NCI-H82 treated with DMSO at 0.1 percent for 48 hours (cell line): Measurements from ENCODE around the gene ZNF609.
"Not testable (repeated sequence)": the region's sequence is repeated elsewhere in the genome, so short reads cannot be mapped to it uniquely, and the experiment has no call there.

Experiments used
- DNase-seq: peaks from one replicate; lab custom pipeline; 2025; ENCODE audit not compliant: unreplicated experiment; lab: John Stamatoyannopoulos, UW

Gene ZNF609

DNA sequence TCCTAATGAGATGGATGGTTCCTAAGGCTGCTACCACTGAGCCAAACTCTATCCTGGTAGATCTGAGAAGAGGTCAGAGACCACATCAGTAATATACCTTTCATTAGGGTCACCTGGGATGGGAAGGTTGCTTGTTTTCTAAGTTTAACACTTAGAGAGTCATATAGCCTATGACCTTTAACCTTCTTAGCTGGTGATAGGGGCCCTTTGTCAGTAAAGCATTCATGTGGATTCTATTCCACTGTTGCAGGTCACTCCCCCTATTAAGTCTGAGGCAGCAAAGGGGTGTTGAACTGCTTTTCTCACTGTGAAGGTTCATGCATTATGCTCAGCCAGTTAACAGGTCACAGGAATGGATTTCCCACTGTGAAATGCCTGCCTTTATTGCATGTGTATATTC lies 6.1 kb upstream of the ZNF609 start:
- DNase-seq: no peak

DNA sequence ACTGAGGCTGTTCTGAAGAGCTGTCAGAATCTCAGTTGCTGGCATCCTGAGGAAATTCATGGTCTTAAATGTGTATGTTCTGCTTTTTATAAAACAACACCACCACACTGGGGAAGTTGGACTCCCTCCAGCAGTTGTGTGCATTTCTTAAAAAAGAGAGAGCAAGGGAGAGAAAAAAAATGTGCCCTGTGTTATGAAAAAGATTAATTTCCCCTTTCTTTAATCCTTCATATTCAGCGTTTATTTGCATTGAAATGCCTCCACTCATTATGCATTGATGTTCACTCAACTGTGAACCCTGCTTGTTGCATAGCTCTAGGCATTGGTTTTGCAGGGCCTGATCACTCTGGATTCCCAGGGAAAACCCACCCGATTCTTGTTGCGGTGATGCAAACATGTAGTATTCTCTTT lies 4.4 kb upstream of the ZNF609 start:
- no peak for DNase-seq

DNA sequence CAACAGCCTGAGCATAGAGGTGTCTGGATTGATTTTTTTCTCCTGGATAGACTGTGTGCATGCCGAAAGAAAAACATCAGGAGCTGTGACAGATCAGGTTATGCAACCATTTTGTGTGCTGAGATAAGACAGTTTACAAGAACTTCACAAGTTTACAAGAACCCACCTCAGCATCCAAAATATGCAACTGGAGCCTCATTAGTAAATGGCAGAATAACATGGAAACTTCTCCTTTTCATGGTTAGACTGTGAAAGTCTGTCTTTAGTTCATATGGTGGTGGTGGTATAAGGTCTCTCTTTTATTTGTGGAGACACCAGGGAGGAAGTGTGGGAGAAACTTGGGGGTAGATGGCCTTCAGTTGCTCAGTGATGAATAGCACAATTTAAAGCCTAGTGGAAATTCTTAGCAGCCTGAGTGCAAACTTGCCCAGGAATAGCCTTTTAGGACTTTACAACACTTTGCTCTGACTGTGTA lies 3.7 kb upstream of the ZNF609 start:
- no peak for DNase-seq

DNA sequence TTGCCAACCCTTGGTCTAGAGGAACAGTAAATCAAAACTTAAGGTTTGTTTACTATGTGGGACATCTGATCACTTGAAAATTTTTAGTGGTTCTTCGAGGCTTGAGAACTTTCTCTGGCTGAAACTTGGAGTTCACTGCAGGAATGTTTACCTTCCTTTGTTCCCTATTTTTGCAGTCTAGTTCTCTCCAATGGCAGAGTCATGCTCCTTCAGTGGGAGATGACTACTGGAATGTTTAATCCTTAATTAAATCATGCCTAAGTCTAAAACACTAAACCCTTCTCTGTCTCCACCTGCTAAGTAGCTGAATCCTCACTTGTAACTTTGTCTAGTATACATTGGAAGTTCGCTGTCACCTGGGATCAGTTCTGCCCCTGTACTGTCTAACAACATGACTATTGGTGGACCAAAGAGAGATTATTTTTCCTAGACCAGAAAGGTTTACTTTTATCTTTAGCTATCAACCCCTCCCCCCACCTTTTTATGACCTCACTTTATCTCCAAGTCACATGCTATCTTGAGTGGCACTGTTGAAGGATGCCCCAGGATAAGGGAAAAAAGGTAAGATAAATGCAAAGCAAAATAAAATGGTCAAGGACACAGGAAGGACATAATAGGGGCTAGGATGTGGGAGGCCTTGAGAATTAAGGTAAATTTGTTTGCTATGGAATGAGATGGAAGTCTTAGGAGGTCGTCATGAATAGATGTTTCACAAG lies 1.2 kb upstream of the ZNF609 start:
- peak; percentile 64 for DNase-seq

DNA sequence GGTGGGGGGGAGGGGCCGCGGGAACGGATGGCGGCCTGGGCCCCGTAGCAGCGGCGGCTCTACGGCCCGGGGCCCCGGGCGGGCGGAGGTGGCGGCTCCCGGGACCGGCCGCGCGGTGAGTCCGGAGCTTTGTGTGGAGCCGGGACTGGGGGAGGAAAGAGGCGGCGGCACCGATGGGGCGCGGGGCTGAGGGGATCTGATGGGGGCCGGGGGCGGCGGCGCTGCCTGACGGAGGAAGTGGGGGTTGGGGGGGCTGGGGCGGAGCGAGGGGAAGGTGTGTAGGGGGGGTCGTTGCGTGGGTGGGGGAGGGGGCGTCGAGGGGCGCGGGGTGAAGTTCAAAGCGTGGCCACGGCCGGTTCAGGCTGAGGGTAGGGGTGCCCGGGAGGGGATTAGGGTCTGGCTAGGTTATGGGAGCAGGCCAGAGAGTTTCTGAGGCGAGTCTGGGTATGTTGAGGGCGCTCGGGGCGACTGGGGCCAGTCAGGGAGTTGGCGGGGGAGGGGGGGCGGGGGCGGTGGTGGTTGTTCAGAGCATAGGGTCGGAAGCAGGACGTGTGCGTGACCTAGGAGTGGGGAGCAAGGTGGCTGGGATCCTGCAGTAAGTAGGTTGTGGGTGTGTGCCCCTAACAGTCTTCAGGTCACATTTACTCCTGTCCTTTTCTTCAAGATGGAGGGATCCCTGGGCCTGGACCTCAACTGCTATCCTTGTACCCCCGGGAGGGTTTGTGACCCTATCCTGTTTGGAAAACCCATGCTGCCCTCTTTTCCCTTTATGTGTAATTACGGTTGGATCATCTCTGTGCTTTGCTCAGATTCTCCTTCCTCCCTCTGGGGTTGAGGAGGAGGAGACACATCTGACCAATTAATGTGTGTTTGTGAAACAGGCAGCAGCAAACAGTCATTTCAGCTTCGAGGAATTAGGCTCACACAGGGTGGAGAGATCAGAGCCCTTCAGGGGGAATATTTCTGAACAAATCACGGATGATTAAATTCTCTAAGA lies 644 bp downstream of the ZNF609 start:
- peak; percentile 48 for DNase-seq

DNA sequence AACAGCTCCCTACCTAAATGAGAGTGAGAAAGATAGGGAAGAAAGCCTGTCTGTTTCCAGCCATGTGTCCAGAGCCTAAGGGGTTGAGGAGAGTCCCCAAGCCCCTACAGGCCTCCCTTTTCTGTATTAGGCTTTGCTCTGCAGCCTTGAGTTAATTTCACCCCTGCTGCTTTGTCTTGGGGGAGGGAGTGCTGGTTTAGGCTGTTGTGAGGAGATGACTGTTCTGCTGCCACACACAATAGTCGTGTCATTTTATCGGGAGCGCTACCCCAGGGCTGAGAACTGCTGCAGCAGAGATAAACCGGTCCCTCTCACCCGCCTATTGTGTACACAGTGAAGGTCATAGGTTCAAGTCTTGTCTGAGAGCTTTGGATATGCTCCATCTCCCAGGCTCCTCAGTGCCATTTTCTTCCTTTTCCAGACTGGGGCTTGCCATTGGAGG lies 1.4 kb downstream of the ZNF609 start:
- DNase-seq: no peak

GRCh38 chr15:64462492-64462891 lies 2.1 kb downstream of the ZNF609 start:
- DNase-seq: no peak

DNA sequence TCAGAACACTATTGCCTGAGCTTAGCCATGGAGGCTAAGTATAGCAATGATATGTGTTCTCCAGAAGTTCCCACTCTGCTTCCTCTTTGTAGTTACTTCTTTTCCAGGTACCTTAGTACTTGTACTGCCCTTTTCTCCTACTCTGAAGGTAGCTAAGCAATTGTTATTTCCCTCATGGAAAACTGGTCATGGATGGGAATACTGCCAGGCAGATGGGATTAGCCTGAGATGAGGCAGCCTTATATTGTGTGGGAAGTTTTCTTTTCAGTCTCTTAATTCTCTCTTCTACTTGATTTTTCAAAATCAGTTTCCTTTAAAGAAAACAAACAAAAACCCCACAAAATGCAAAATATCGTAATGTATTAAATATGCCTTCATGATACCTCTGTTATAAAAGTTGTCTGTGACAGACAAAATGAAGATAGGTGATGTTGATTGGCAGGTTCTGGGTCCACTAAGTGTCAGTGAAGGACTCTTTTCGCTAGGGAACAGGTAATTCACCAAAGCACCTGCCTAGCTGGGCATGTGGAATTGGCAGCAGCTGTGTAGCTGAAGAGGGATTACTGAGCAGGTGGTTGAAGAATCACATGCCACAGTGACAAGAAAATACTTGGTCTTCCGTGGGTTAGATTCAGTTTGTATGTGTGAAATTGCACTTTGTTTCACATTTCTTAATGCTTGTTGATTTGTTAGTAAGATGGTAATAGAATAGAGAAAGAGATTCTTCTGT lies 4.1 kb downstream of the ZNF609 start:
- DNase-seq: no peak

- DNase-seq: no peak
These were observed 6.2 kb downstream of the ZNF609 start for GRCh38 chr15:64466408-64467141.

GRCh38 chr15:64472161-64472560 lies 11.8 kb downstream of the ZNF609 start:
- DNase-seq: no peak

- no peak for DNase-seq
These were observed 14.5 kb downstream of the ZNF609 start for GRCh38 chr15:64474846-64475245.

- DNase-seq: no peak
These were observed 16.2 kb downstream of the ZNF609 start for GRCh38 chr15:64476550-64476949.

DNA sequence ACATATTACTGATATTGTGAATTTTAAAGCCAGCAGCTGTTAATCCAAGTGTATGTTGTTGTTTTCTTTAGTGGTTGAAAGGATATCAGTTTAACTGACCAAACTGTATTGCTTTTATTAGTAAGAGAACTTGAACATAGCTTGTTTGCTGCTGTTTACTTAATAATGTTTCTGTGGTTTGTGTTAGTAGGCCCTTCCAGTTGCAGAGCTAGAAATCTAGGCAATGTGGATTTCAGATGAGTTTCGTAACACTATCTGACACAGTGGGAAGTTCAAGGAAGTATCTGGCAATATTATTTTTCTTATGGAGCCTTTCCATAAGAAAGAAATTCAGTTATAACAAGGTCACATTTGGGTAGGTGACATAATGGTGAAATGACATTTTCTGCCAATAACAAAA lies 18.5 kb downstream of the ZNF609 start:
- DNase-seq: no peak

- no peak for DNase-seq
These were observed 20.5 kb downstream of the ZNF609 start for GRCh38 chr15:64480891-64481290.

GRCh38 chr15:64483749-64484148 lies 23.4 kb downstream of the ZNF609 start:
- DNase-seq: no peak

GRCh38 chr15:64485796-64486195 lies 25.4 kb downstream of the ZNF609 start:
- no peak for DNase-seq

DNA sequence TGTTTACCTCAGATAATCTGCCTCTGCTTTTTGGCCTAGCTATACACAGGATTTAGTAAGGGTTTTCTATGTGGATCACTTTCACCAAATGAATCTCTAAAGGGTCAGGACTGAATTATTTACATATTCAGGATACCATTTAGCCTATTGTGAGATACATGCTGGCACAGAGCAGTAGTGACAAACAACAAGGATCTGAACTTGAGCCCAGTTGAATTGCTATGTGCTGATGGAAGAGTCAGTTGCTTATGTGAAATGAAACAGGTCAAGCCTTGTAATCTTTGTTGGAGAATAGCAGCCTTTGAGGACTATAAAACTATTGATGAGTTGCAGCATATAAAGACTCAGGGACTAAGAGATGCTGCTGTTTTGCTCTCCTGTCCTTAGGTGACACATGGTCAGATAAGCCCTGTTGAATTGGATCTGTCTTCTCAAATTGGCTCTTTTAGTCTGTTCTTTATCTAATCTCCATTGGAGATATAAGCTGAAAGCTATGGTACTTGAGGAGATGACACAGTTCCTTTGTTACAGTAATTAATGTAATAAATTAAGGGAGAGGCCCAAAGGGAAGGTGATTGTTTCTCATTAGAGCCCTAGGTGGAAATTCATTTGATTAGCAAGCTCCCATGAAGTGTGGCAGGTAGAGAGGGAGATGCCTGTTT lies 30.4 kb downstream of the ZNF609 start:
- DNase-seq: peak; percentile 99

DNA sequence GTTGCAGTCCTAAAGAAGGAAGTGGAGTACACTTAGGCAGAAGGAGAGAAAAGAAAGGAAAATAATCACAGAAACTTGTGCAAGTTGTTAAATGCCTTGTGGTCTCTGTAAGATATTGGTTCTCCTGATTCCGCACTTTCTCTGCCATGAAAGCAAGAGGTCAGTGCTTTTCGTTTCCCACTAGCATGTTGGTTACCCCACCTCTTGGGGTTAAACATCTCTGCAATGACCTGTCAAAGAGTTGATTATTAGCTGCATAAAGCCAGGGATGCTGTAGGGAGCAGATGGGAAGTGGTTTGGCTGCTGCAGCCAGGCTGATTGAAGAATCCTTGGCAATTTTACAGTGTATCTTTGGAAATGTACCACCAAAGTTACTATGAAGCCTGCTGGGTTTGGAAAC lies 33.3 kb downstream of the ZNF609 start:
- no peak for DNase-seq

- not testable (repeated sequence) for DNase-seq
These were observed 35.6 kb downstream of the ZNF609 start for GRCh38 chr15:64495968-64496367.
